PC-9 (cell line): ENCODE data around the gene DALRD3. TPM values are rescaled to one million over a fixed set of nuclear protein-coding genes. Genes with fewer than 3 reads are reported as not detected.

Source experiments
- BruUV-seq: library from RNA; stranded (reverse); fragments of 400-500 nt; replicated peaks from 2 replicates; lab custom pipeline; 2021; lab: Mats Ljungman, UMichigan
- CTCF ChIA-PET: fragments of 300-600 bp; sonication (Branson Sonifier 250); formaldehyde crosslinking; loops from one replicate; lab custom pipeline; 2022; ENCODE audit warnings: antibody characterized with exemption; lab: Charles Lee
- POLR2A ChIA-PET: fragments of 300-600 bp; sonication (Branson Sonifier 250); formaldehyde crosslinking; loops from one replicate; lab custom pipeline; 2022; ENCODE audit warnings: antibody characterized with exemption; ENCODE audit not compliant: unreplicated experiment; lab: Charles Lee
- DNase-seq, 2 experiments: peaks; one replicate each; pipeline versions ENCODE4 v3.0.0 to v3.0.0-alpha.2; 2015 to 2022; ENCODE audit warnings: mixed read lengths in 1 of 2
- H2AFZ ChIP-seq: fragments of 200-600 bp; sonication (generic); 2 replicates; pipeline ENCODE4 v1.8.1; 2017; ENCODE audit warnings: antibody characterized with exemption
- H3F3A ChIP-seq: fragments of 200-600 bp; sonication (generic); 2 replicates; pipeline ENCODE4 v1.8.1; 2017; ENCODE audit warnings: antibody characterized with exemption, mild to moderate bottlenecking, low read depth; ENCODE audit not compliant: insufficient read depth
- H3K27ac ChIP-seq: fragments of 200-600 bp; sonication (generic); 2 replicates; pipeline ENCODE4 v1.6.1; 2016; ENCODE audit warnings: mixed run types
- H3K27me3 ChIP-seq: fragments of 200-600 bp; sonication (generic); 2 replicates; pipeline ENCODE4 v1.6.1; 2016; ENCODE audit warnings: low read depth, mixed run types; ENCODE audit not compliant: insufficient read depth
- H3K36me3 ChIP-seq: fragments of 200-600 bp; sonication (generic); 2 replicates; pipeline ENCODE4 v1.6.1; 2016; ENCODE audit warnings: low read depth, mixed run types
- H3K4me1 ChIP-seq: fragments of 200-600 bp; sonication (generic); replicated peaks from 2 replicates; pipeline ENCODE4 v1.6.1; 2016; ENCODE audit warnings: mixed run types; ENCODE audit not compliant: insufficient read depth
- H3K4me2 ChIP-seq: fragments of 200-600 bp; sonication (generic); 2 replicates; pipeline ENCODE4 v1.6.1; 2017; ENCODE audit warnings: mixed run types
- H3K4me3 ChIP-seq: fragments of 200-600 bp; sonication (generic); 2 replicates; pipeline ENCODE4 v1.6.1; 2016; ENCODE audit warnings: mixed run types
- H3K79me2 ChIP-seq: fragments of 200-600 bp; sonication (generic); 2 replicates; pipeline ENCODE4 v1.6.1; 2017; ENCODE audit warnings: low read depth, mixed run types
- H3K9me2 ChIP-seq: fragments of 200-600 bp; sonication (generic); 2 replicates; pipeline ENCODE4 v1.8.1; 2017; ENCODE audit warnings: mild to moderate bottlenecking; ENCODE audit not compliant: insufficient read depth
- H3K9me3 ChIP-seq: fragments of 200-600 bp; sonication (generic); 2 replicates; pipeline ENCODE4 v1.8.1; 2016; ENCODE audit warnings: low read depth; ENCODE audit not compliant: insufficient read depth
- H4K20me1 ChIP-seq: fragments of 200-600 bp; sonication (generic); 2 replicates; pipeline ENCODE4 v1.8.1; 2017; ENCODE audit not compliant: insufficient read depth
- CTCF ChIP-seq: fragments of 200-600 bp; sonication (generic); conservative IDR thresholded peaks from 2 replicates; pipeline ENCODE4 v1.6.1; 2017; ENCODE audit warnings: mixed run types, antibody characterized with exemption, mild to moderate bottlenecking, moderate library complexity
- EZH2 ChIP-seq: fragments of 200-600 bp; sonication (generic); IDR thresholded peaks from 2 replicates; pipeline ENCODE4 v1.8.0; 2017; ENCODE audit warnings: antibody characterized with exemption, low read depth
- intact Hi-C: fragments of 100-400 bp; cut with micrococcal nuclease; formaldehyde crosslinking; loops from one replicate; pipeline ENCODE4 v1.10.0; 2022; ENCODE audit not compliant: unreplicated experiment
- total RNA-seq: library from RNA; stranded (reverse); gene quantifications from 2 replicates; pipeline ENCODE4 v1.2.3, GENCODE V29; 2021

The DALRD3 gene
- total RNA-seq, 1 experiment from 2014 or later = 27.7 TPM

GRCh38 chr3:48979451-48979850, 38.9 kb downstream of the DALRD3 start:
- Histone ChIP-seq H3K4me3 (no peak overlapping the region), H3K27me3 (no peaks in the 10 kb centered on the region), H3K4me2 (no peak overlapping the region), H3F3A (peaks cover 9% of the 10 kb centered on the region; the same call in 1 of the 2 replicates), H3K4me1 (no peaks in the 10 kb centered on the region), H2AFZ (no peak overlapping the region), H3K9me2 (no peaks in the 10 kb centered on the region), H3K9me3 (no peaks in the 10 kb centered on the region), H3K27ac (no peak overlapping the region), H3K36me3 (0 out of 2 replicates have a peak, but pooled peaks cover 3% of the 10 kb centered on the region), H3K79me2 (no peaks in the 10 kb centered on the region), H4K20me1 (no peaks in the 10 kb centered on the region)
- intact Hi-C loops = no loop called here
- TF ChIP-seq EZH2 = no peak
- TF ChIP-seq CTCF = no peak
- POLR2A ChIA-PET = no interaction called here
- no TSS peak for BruUV-seq
- no peak for DNase-seq
- CTCF ChIA-PET = no interaction called here

- intact Hi-C loops = no loop called here
- Histone ChIP-seq H3K4me3 (no peak overlapping the region), H3K9me3 (no peaks in the 10 kb centered on the region), H3K27me3 (no peaks in the 10 kb centered on the region), H3K4me1 (no peaks in the 10 kb centered on the region), H3K9me2 (no peaks in the 10 kb centered on the region), H3K27ac (no peak overlapping the region), H3F3A (peaks cover 9% of the 10 kb centered on the region; the same call in 1 of the 2 replicates), H4K20me1 (no peaks in the 10 kb centered on the region), H3K36me3 (peaks cover 12% of the 10 kb centered on the region; the same call in 1 of the 2 replicates), H3K79me2 (no peaks in the 10 kb centered on the region), H2AFZ (no peak overlapping the region), H3K4me2 (no peak overlapping the region)
- TF ChIP-seq CTCF = no peak
- TF ChIP-seq EZH2 = no peak
- BruUV-seq = no TSS peak
- CTCF ChIA-PET = no interaction called here
- POLR2A ChIA-PET = no interaction called here
- DNase-seq = no peak
Observed at GRCh38 chr3:48974076-48974864, 44.1 kb downstream of the DALRD3 start.

- POLR2A ChIA-PET = no interaction called here
- CTCF ChIA-PET = no interaction called here
- no peak for TF ChIP-seq CTCF
- no peak for TF ChIP-seq EZH2
- Histone ChIP-seq H3F3A (no peaks in the 10 kb centered on the region), H3K4me2 (no peak overlapping the region), H2AFZ (no peak overlapping the region), H3K27me3 (no peaks in the 10 kb centered on the region), H3K27ac (no peak overlapping the region), H3K9me3 (no peaks in the 10 kb centered on the region), H3K9me2 (no peaks in the 10 kb centered on the region), H3K4me3 (no peak overlapping the region), H3K36me3 (peaks cover 12% of the 10 kb centered on the region), H3K4me1 (no peaks in the 10 kb centered on the region), H4K20me1 (peaks cover 1% of the 10 kb centered on the region; the same call in 1 of the 2 replicates), H3K79me2 (no peaks in the 10 kb centered on the region)
- DNase-seq = no peak
- BruUV-seq = no TSS peak
- intact Hi-C loops = no loop called here
Observed at GRCh38 chr3:48970586-48970985, 47.8 kb downstream of the DALRD3 start.
